Mucosa of descending colon (tissue), 3 donors: Measurements from ENCODE around the gene GON4L. TPM values are rescaled to one million over a fixed set of nuclear protein-coding genes. Genes with fewer than 3 reads are reported as not detected.
"Not testable (repeated sequence)": the region's sequence is repeated elsewhere in the genome, so short reads cannot be mapped to it uniquely, and the experiment has no call there.

Experiments used
- ATAC-seq: fragments of 200-7000 bp; cut with Tn5 transposase; one replicate; pipeline ENCODE4 v1.9.1; 2020; ENCODE audit warnings: mild to moderate bottlenecking, moderate library complexity
- DNase-seq, 3 donors: peaks; one replicate each; pipeline ENCODE4 v3.0.0-alpha.2; 2020
- H3K36me3 ChIP-seq: fragments of 200-600 bp; one replicate; pipeline ENCODE4 v1.8.0; 2021; ENCODE audit warnings: low read depth, mild to moderate bottlenecking
- H3K4me1 ChIP-seq: fragments of 200-600 bp; one replicate; pipeline ENCODE4 v1.8.0; 2021; ENCODE audit warnings: low read depth, mild to moderate bottlenecking
- H3K4me3 ChIP-seq: fragments of 200-600 bp; one replicate; pipeline ENCODE4 v1.8.0; 2021; ENCODE audit warnings: mild to moderate bottlenecking
- H3K9me3 ChIP-seq: fragments of 200-600 bp; one replicate; pipeline ENCODE4 v1.8.0; 2021; ENCODE audit warnings: mild to moderate bottlenecking
- CTCF ChIP-seq: fragments of 200-600 bp; IDR thresholded peaks from one replicate; pipeline ENCODE4 v1.8.0; 2022; ENCODE audit warnings: antibody characterized with exemption, mild to moderate bottlenecking
- intact Hi-C, 2 donors: fragments of 100-400 bp; cut with DNase I in 1 of 2; cut with micrococcal nuclease in 1 of 2; formaldehyde crosslinking; loops; one replicate each; pipeline versions ENCODE4 v1.11.0 to v1.11.1; 2022; cut with DNase I, micrococcal nuclease
- total RNA-seq, 3 donors: library from RNA; stranded (reverse); fragmentation: NEBNext Ultra II Directional in 2 of 3; extraction: Animal tissue kit (Norgen Biotek cat#: 25700) in 2 of 3; gene quantifications; one replicate each; pipeline versions ENCODE4 v1.2.1 to v1.2.4, GENCODE V29; 2021 to 2023
- donor health status: DM: no; HTN: no; CAD: no; lungs with moderate emphysema.
- donor health status: DM: no; HTN: no; CAD: no.
- donor health status: DM: no; HTN: yes; CAD: no.

The GON4L gene
- total RNA-seq, 3 donors from 2014 or later: 38.7 to 63.0 (median 54.3) TPM

- TF ChIP-seq CTCF: no peak
- Histone ChIP-seq H3K9me3 (no peaks in the 10 kb centered on the region), H3K4me3 (no peak overlapping the region), H3K36me3 (no peaks in the 10 kb centered on the region), H3K4me1 (no peaks in the 10 kb centered on the region)
- intact Hi-C loops: no loop called here
- DNase-seq: no peak
- no peak for ATAC-seq
Measured at GRCh38 chr1:155812878-155813277, 44.1 kb downstream of the GON4L start.

- no peaks in the 10 kb centered on the region for H3K4me1 ChIP-seq
- no peaks in the 10 kb centered on the region for H3K9me3 ChIP-seq
- intact Hi-C loops: no loop called here
- ATAC-seq (no peak), DNase-seq (no peak)
- TF ChIP-seq CTCF: no peak
- no peak overlapping the region for H3K4me3 ChIP-seq
- peaks cover 5% of the 10 kb centered on the region for H3K36me3 ChIP-seq
Measured at GRCh38 chr1:155809088-155809487, 47.9 kb downstream of the GON4L start.

GRCh38 chr1:155801149-155801548 is 55.9 kb downstream of the GON4L start:
- no peak overlapping the region for H3K4me3 ChIP-seq
- intact Hi-C loops: no loop called here
- no peak for DNase-seq
- no peak for ATAC-seq
- no peaks in the 10 kb centered on the region for H3K4me1 ChIP-seq
- peaks cover 6% of the 10 kb centered on the region for H3K36me3 ChIP-seq
- TF ChIP-seq CTCF: no peak
- H3K9me3 ChIP-seq: no peaks in the 10 kb centered on the region

- intact Hi-C loops, H3K9me3 ChIP-seq, H3K4me1 ChIP-seq, ATAC-seq, DNase-seq, H3K36me3 ChIP-seq, H3K4me3 ChIP-seq: not testable (repeated sequence)
Measured at GRCh38 chr1:155795618-155796017, 61.4 kb downstream of the GON4L start.

- TF ChIP-seq CTCF: no peak
- Histone ChIP-seq H3K4me3 (no peak overlapping the region), H3K9me3 (no peaks in the 10 kb centered on the region), H3K4me1 (peaks cover 3% of the 10 kb centered on the region), H3K36me3 (no peaks in the 10 kb centered on the region)
- DNase-seq (peak in 1 of 3 donors; percentile 14), ATAC-seq (peak; percentile 36)
- intact Hi-C loops: no loop called here
Measured at GRCh38 chr1:155794605-155795245, 62.3 kb downstream of the GON4L start.

GRCh38 chr1:155793213-155793612 is 63.8 kb downstream of the GON4L start:
- no peak overlapping the region for H3K4me3 ChIP-seq
- H3K4me1 ChIP-seq: peaks cover 3% of the 10 kb centered on the region
- no peaks in the 10 kb centered on the region for H3K36me3 ChIP-seq
- ATAC-seq (peak; percentile 22), DNase-seq (no peak)
- intact Hi-C loops: no loop called here
- no peak for TF ChIP-seq CTCF
- H3K9me3 ChIP-seq: no peaks in the 10 kb centered on the region
